Activated naive CD8-positive, alpha-beta T cell treated with anti-CD3 and anti-CD28 coated beads, Interleukin-2, amount 10 ng/mL, durations not matched to agents 7 days and 5 days (primary cell): Measurements from ENCODE around the gene PTGIS. TPM values are rescaled to one million over a fixed set of nuclear protein-coding genes. Genes with fewer than 3 reads are reported as not detected.

Experiments used
- ATAC-seq: fragments of 150-1000 bp; cut with Tn5 transposase; one replicate; pipeline ENCODE4 v1.10.0; 2021; ENCODE audit warnings: low read depth, moderate library complexity
- POLR2A ChIA-PET: fragments of 350-600 bp; sonication (Branson Sonifier 250); formaldehyde crosslinking; loops from one replicate; lab custom pipeline; 2021; ENCODE audit warnings: antibody characterized with exemption; lab: Charles Lee
- DNase-seq: peaks from one replicate; pipeline ENCODE4 v3.0.0; 2021
- H3K27ac Mint-ChIP-seq: one replicate; pipeline ENCODE4 v1.8.0; 2022; ENCODE audit warnings: mild to moderate bottlenecking, mixed read lengths
- H3K27me3 Mint-ChIP-seq: one replicate; pipeline ENCODE4 v1.8.0; 2022; ENCODE audit warnings: mild to moderate bottlenecking, moderate library complexity, mixed read lengths
- H3K36me3 Mint-ChIP-seq: one replicate; pipeline ENCODE4 v1.8.0; 2021; ENCODE audit warnings: mild to moderate bottlenecking, mixed read lengths
- H3K4me1 Mint-ChIP-seq: one replicate; pipeline ENCODE4 v1.8.0; 2021; ENCODE audit warnings: mixed read lengths
- H3K4me3 Mint-ChIP-seq: one replicate; pipeline ENCODE4 v1.8.0; 2022; ENCODE audit warnings: mild to moderate bottlenecking, moderate library complexity, mixed read lengths
- H3K9me3 Mint-ChIP-seq: one replicate; pipeline ENCODE4 v1.8.0; 2021; ENCODE audit warnings: mixed read lengths
- total RNA-seq, 2 experiments: library from RNA; stranded (reverse); gene quantifications; one replicate each; pipeline ENCODE4 v1.2.3, GENCODE V29; 2021

Gene PTGIS
- total RNA-seq, 2 experiments from 2014 or later: 0.37 to 0.39 TPM

DNA sequence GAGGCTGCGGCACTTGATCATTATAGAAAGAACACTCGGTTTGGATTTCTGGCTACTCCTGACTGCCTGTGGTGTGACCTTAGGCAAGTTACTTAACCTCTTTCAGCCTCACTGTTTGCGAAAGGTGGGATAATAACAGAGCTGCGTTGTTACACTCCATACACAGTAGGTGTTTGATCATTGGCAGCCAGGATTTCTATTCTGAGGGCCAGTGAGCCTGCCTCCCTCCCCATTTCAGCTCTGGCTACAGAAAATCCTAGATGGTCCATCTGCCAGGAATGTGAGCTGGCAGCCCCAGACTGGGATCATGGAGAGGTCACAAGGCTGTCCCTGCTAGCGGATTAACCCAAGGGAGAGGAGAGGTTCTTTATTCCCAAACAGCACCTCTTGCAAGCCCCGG, 88.2 kb downstream of the PTGIS start:
- peaks cover 39% of the 10 kb centered on the region for H3K27me3 Mint-ChIP-seq
- POLR2A ChIA-PET: no interaction called here

DNA sequence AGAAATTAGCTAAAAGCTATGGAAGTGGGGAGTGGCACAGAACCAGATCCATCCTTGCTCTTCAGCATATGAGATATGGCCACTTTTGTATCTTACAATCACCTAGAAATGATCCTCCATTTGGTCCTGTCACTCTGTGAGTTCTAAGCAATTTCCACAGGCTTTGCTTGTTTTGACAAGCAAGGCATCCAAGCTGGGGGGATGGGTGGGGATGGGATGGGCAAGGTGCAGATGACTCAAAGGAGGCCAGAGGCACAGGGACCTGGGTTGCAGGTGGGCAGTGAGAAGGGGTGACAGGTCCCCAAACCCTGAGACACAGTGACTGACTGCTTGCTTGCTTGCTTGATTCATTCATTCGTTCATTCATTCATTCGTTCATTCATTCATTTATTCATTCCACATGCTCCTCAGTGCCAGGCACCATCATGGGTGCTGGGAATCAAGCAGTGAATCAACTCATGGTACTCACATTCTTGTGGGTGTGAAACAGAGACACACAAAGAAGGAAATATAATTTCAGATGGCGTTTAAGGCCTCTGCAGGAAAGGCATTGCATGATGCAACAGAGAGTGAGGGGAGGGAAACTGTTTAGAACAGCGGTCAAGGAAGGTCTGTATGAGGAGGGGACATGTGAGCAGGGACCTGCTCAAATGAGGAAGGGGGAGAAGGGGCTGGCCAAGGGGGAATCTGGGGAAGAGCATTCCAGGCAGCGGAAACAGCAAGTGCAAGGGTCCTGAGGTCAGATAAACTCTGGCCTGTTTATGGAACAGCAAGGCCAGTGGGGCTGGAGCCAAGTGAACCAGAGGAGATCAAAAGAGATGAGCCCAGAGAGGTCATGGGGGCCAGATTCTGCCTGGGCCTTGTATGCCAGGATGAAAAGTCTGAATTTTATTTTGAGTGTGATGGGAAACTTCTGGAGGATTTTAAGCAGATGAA, 88.9 kb downstream of the PTGIS start:
- no peak for DNase-seq
- POLR2A ChIA-PET: no interaction called here
- peaks cover 35% of the 10 kb centered on the region for H3K27me3 Mint-ChIP-seq
- H3K4me1 Mint-ChIP-seq: peaks cover under 1% of the 10 kb centered on the region
- H3K9me3 Mint-ChIP-seq: no peaks in the 10 kb centered on the region
- no peak overlapping the region for H3K4me3 Mint-ChIP-seq
- no peak for ATAC-seq
- no peak overlapping the region for H3K27ac Mint-ChIP-seq
- H3K36me3 Mint-ChIP-seq: no peaks in the 10 kb centered on the region

More for the DNA sequence above, 88.2 kb downstream of the PTGIS start:
- Mint-ChIP-seq H3K27ac (no peak overlapping the region), H3K4me3 (no peak overlapping the region), H3K9me3 (no peaks in the 10 kb centered on the region), H3K4me1 (peaks cover 5% of the 10 kb centered on the region), H3K36me3 (no peaks in the 10 kb centered on the region)
- DNase-seq: no peak
- ATAC-seq: no peak

DNA sequence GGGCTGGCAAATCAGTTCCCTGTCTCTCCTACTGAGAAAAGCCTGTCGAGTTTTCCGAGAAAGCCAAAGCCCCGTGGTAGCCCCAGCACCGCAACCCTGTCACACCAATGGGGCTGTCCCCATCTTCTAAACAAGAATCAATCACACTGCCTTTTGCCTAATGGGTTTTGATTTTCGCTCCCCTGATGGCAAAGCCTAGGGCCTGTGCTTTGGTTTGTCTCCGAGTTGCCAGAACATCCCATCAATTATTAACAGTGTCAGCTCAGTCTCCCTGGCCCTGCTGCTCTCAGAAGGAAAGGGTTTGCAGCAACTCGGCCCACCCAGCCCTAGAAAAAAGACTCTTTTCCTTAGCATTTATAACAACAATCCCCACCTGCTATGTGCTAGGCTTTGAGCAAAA, 89.7 kb downstream of the PTGIS start:
- no peaks in the 10 kb centered on the region for H3K4me1 Mint-ChIP-seq
- H3K27me3 Mint-ChIP-seq: peaks cover 35% of the 10 kb centered on the region
- POLR2A ChIA-PET: no interaction called here
- no peak overlapping the region for H3K4me3 Mint-ChIP-seq
- H3K36me3 Mint-ChIP-seq: no peaks in the 10 kb centered on the region
- no peak for ATAC-seq
- H3K9me3 Mint-ChIP-seq: no peaks in the 10 kb centered on the region
- no peak overlapping the region for H3K27ac Mint-ChIP-seq
- no peak for DNase-seq

DNA sequence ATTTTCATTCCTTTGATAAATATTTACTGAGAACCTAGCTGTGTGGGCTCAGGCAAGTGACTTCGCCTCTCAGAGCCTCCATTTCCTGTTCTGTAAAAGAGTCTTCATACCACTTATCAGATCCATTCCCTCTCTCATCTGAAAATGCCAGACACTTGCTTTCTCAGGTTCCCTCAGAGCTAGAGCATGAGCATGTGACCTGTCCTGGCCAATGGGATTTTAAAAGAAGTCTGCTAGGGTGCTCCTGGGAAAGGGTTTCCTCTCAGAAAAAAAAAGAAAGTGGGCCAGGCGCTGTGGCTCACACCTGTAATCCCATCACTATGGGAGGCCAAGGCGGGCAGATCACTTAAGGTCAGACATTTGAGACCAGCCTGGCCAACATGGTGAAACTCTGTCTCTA, 90.7 kb downstream of the PTGIS start:
- Mint-ChIP-seq H3K9me3 (no peaks in the 10 kb centered on the region), H3K27me3 (peaks cover 32% of the 10 kb centered on the region), H3K4me3 (no peak overlapping the region), H3K4me1 (no peaks in the 10 kb centered on the region), H3K36me3 (no peaks in the 10 kb centered on the region), H3K27ac (no peak overlapping the region)
- no peak for DNase-seq
- no peak for ATAC-seq
- POLR2A ChIA-PET: no interaction called here

DNA sequence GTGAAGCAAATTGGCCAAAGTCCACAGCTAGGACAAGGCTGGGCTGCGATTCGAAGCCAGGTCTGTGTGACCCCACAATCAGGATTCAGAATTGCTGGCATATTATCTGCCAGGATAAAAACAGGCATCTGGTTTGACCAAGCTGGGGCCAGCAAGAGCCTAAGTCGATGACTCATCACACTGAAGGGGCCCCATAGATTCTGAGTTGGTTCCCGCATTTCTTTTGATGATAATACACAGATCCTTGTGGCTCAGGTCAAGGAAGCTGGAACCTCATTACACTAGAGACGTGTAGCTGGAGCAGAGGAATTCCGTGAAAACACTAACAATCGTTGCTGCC, 92.0 kb downstream of the PTGIS start:
- Mint-ChIP-seq H3K36me3 (no peaks in the 10 kb centered on the region), H3K4me3 (no peak overlapping the region), H3K27me3 (peaks cover 26% of the 10 kb centered on the region), H3K9me3 (no peaks in the 10 kb centered on the region), H3K4me1 (no peaks in the 10 kb centered on the region), H3K27ac (no peak overlapping the region)
- DNase-seq (no peak), ATAC-seq (no peak)
- POLR2A ChIA-PET: no interaction called here

DNA sequence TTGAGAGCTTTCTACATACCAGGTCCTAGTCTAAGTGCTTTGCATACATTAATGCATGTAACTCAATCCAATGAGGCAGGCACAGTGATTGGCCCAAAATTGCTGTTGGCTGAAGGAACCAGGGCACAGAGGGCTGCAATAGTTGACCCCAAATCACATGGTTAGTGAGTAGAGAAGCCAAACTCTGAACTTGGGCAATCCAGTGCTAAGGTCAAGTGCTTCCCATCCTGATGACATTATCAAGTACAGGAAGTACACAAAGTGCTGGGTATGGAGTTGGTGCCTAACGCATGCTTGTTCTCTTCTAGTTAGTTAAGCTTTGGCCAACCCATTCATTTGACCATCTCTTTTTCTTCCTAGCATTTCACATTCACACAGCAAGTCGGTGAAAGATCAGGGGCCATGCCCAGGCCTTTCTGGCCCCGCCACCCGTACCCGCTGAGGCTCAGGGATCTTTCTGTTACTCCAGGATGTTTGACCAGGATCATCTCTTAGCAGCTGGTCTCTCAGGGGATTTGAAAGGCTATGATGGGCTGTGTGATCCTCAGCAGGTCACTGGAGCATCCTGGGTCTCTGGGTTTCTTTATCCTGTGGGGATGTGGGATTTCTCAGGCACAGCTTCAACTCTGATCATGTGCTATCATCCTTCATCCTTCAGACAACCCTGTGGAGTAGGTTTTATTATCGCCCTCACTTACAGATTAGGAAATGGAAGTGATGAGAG, 92.5 kb downstream of the PTGIS start:
- Mint-ChIP-seq H3K4me1 (no peaks in the 10 kb centered on the region), H3K4me3 (no peak overlapping the region), H3K36me3 (no peaks in the 10 kb centered on the region), H3K27me3 (peaks cover 28% of the 10 kb centered on the region), H3K27ac (no peak overlapping the region), H3K9me3 (no peaks in the 10 kb centered on the region)
- no peak for DNase-seq
- POLR2A ChIA-PET: no interaction called here
- no peak for ATAC-seq

DNA sequence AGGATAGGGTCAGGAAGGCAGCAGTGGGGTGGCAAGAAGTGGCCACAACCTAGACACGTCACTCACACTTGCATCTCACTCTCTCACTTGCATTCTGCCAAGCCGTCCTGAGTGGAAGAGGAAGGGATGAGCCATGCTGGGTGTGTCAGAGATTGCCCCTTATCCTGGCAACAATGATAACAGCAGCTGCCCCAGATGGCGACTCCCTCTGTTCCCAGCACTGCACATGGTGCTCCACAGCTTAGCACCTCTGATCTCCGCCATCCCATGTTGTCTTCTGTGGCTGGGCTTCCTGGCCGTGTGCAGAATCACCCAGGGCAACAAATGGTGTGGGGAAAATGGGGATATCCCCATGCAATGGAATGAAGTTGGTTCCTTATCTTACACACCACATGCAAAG, 96.5 kb downstream of the PTGIS start:
- H3K36me3 Mint-ChIP-seq: no peaks in the 10 kb centered on the region
- H3K4me3 Mint-ChIP-seq: no peak overlapping the region
- DNase-seq (no peak), ATAC-seq (no peak)
- peaks cover 1% of the 10 kb centered on the region for H3K4me1 Mint-ChIP-seq
- H3K27ac Mint-ChIP-seq: no peak overlapping the region
- POLR2A ChIA-PET: no interaction called here
- no peaks in the 10 kb centered on the region for H3K9me3 Mint-ChIP-seq
- H3K27me3 Mint-ChIP-seq: peaks cover 26% of the 10 kb centered on the region

DNA sequence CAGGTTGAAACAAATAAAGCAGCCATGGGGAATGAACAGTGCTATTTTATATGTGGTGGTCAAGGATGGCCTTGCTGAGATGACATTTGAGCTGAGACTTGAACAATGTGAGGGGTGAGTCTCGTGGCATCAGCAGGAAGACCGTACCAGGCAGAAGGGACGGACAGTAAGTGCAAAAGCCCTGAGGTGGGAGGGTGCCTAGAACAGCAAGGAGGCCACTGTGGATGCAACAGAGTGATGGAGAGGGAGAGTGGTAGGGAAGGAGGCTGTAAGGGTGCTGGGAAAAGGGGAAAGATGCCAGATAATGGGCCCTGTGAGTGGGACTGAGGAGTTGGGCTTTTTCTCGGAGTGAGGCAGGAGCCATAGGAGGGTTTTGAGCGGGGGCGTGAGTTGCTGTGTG, 97.0 kb downstream of the PTGIS start:
- POLR2A ChIA-PET: no interaction called here
- no peaks in the 10 kb centered on the region for H3K36me3 Mint-ChIP-seq
- ATAC-seq: no peak
- H3K27ac Mint-ChIP-seq: no peak overlapping the region
- peaks cover 1% of the 10 kb centered on the region for H3K4me1 Mint-ChIP-seq
- H3K4me3 Mint-ChIP-seq: no peak overlapping the region
- no peak for DNase-seq
- peaks cover 27% of the 10 kb centered on the region for H3K27me3 Mint-ChIP-seq
- H3K9me3 Mint-ChIP-seq: no peaks in the 10 kb centered on the region

DNA sequence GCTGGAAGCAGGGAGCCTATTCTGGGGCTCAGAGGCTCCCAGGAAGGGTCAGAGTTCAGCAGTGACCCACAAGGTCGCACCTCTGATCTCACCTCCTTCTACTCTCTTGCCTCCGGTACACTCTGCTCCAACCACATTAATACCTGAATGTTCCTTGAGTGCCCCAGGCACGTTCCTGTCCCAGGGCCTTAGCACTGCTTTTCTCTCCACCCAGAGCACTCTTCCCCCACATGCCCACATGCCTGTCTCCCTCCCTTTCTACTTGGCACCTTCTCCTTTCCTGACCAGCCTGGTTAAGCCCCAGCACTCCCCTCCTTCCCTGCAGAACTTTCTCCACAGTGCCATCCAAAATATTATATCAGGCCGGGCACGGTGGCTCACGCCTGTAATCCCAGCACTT, 98.9 kb downstream of the PTGIS start:
- POLR2A ChIA-PET: no interaction called here
- Mint-ChIP-seq H3K4me3 (no peak overlapping the region), H3K9me3 (no peaks in the 10 kb centered on the region), H3K27me3 (peaks cover 20% of the 10 kb centered on the region), H3K4me1 (peaks cover 1% of the 10 kb centered on the region), H3K27ac (no peak overlapping the region), H3K36me3 (no peaks in the 10 kb centered on the region)
- no peak for DNase-seq
- ATAC-seq: no peak

DNA sequence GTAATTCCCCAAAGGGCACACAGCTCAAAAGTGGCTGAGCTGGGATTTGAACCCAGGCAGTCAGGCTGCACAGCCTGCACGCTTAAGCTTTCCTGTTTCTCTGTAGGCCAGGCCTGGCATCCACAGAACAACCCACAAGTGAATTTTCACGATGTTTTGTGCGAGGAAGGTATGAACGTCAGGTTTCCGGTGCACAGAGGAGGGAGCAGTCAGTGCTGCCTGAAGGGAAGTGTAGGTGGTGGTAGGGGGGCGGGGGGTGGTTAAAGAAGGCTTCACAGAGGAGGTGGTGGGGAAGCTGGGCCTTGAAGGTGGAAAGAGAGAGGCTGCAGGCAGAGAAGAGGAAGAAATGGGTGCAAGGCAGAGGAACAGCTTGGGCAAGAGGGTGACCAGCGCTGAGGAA, 99.5 kb downstream of the PTGIS start:
- no peaks in the 10 kb centered on the region for H3K9me3 Mint-ChIP-seq
- peaks cover 20% of the 10 kb centered on the region for H3K27me3 Mint-ChIP-seq
- no peak for ATAC-seq
- POLR2A ChIA-PET: no interaction called here
- H3K4me3 Mint-ChIP-seq: no peak overlapping the region
- no peak for DNase-seq
- H3K27ac Mint-ChIP-seq: no peak overlapping the region
- H3K4me1 Mint-ChIP-seq: peaks cover 1% of the 10 kb centered on the region
- H3K36me3 Mint-ChIP-seq: no peaks in the 10 kb centered on the region

DNA sequence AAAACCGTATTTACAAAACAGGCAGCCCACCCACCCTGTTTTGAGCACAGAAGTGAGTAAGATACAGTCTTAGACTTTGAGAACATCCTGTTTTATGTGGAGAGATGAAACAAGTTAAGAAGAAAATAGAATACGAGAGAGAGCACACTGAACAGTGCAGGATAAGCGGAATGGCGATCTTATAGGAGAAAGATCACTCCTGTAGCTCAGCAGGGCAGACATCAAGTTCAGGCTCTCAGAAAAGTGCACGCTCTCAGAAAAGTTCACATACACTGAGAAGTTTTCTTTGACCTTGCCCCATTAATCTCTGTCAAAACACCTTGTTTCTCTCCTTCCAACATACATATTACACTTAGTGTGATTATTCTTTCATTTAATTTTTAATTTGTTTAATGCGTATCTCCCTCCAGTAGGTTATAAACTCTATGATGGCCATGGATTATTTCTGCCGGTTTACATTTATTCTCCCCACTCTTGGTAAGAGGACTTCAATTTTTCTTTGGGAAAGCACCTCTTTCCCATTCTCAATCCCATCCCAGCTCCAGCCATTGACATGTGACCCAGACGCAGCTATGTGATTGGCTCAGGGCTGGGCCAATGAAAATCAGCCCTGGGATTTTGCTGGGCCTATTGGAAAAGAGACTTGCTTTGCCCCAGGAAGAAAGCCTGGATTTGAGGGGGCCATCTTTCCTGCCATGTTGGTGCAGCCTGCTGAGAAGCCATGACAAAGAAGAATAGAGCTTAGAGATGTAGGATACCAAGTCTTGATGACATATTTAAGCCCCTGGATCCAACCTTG, 101.6 kb downstream of the PTGIS start:
- DNase-seq (no peak), ATAC-seq (no peak)
- POLR2A ChIA-PET: no interaction called here
- Mint-ChIP-seq H3K4me3 (no peak overlapping the region), H3K36me3 (no peaks in the 10 kb centered on the region), H3K27me3 (peaks cover 20% of the 10 kb centered on the region), H3K27ac (no peak overlapping the region), H3K9me3 (no peaks in the 10 kb centered on the region), H3K4me1 (peaks cover 1% of the 10 kb centered on the region)

DNA sequence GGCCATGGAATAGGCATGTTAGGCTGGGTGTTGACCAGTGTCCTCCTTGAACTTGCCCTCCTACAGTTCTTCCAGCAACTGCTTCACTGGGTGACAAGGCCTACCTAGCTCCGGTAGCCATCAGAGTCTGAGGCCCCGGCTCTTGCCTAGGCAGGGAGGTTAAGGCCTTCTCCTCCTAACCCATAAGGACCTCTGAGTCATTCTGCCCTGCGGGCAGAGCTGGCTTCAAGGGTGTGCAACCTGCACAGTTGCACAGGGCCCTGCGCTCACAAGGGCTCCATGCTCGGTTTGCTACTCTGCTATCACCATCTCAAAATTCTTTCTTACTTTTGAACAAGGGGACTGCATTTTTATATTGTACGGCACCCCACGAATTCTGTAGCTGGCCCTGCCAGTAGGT, 103.4 kb downstream of the PTGIS start:
- peaks cover 1% of the 10 kb centered on the region for H3K4me1 Mint-ChIP-seq
- no peak overlapping the region for H3K27ac Mint-ChIP-seq
- no peak for ATAC-seq
- no peak overlapping the region for H3K4me3 Mint-ChIP-seq
- no peak for DNase-seq
- no peaks in the 10 kb centered on the region for H3K36me3 Mint-ChIP-seq
- no peaks in the 10 kb centered on the region for H3K9me3 Mint-ChIP-seq
- POLR2A ChIA-PET: no interaction called here
- peaks cover 15% of the 10 kb centered on the region for H3K27me3 Mint-ChIP-seq

DNA sequence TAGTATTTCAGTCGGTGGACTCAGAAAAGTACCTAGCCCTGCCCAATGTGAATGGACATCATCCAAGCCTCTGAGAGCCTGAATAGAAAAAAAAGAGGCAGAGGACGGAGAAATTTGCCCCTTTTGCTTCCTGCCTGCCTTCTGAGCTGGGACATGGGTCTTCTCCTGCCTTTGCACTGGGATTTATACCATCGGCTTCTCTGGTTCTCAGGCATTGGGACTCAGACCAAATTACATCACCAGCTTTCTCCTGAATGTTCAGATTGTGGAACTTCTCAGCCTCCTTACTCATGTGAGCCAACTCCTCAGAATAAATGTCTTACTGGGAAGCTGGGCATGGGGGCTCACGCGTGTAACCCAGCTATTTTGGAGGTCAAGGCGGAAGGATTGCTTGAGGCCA, 105.3 kb downstream of the PTGIS start:
- Mint-ChIP-seq H3K9me3 (no peaks in the 10 kb centered on the region), H3K27me3 (peaks cover 26% of the 10 kb centered on the region), H3K4me1 (peaks cover under 1% of the 10 kb centered on the region), H3K27ac (no peak overlapping the region), H3K36me3 (no peaks in the 10 kb centered on the region), H3K4me3 (no peak overlapping the region)
- POLR2A ChIA-PET: no interaction called here
- DNase-seq (no peak), ATAC-seq (no peak)
